Sigmoid colon (tissue), 7 donors: Measurements from ENCODE around the gene NRAP. TPM values are rescaled to one million over a fixed set of nuclear protein-coding genes. Genes with fewer than 3 reads are reported as not detected.

Experiments
- DNase-seq: peaks from one replicate; pipeline ENCODE4 v3.0.0-alpha.2; 2019
- H3K27ac ChIP-seq, 4 donors: fragments of 200-600 bp; sonication (generic); one replicate each; pipeline ENCODE4 v1.5.1; 2016 to 2019; ENCODE audit warnings: mild to moderate bottlenecking in 1 of 4
- H3K27me3 ChIP-seq, 3 donors: fragments of 200-600 bp; sonication (generic); one replicate each; pipeline ENCODE4 v1.5.1; 2019; ENCODE audit warnings: mild to moderate bottlenecking in 1 of 3
- H3K36me3 ChIP-seq, 4 donors: fragments of 200-600 bp; sonication (generic); one replicate each; pipeline ENCODE4 v1.5.1; 2016 to 2019
- H3K4me1 ChIP-seq, 4 donors: fragments of 200-600 bp; sonication (generic); one replicate each; pipeline ENCODE4 v1.5.1; 2017 to 2019
- H3K4me3 ChIP-seq, 4 donors: fragments of 200-600 bp; sonication (generic); one replicate each; pipeline ENCODE4 v1.5.1; 2017 to 2019; ENCODE audit warnings: mild to moderate bottlenecking in 2 of 4, moderate library complexity in 1 of 4
- H3K9me3 ChIP-seq, 4 donors: fragments of 200-600 bp in 3 of 4; sonication (generic) in 3 of 4; one replicate each; pipeline versions ENCODE4 v1.5.1 to v1.6.1; 2013 to 2019
- CTCF ChIP-seq, 4 experiments: fragments of 450-650 bp in 3 of 4; fragments of 200-600 bp in 1 of 4; IDR thresholded peaks; one replicate each; pipeline ENCODE4 v1.5.1; 2016 to 2019; ENCODE audit warnings: antibody characterized with exemption in 4 of 4, mild to moderate bottlenecking in 3 of 4, moderate library complexity in 2 of 4
- EP300 ChIP-seq, 4 donors: sonication (generic); formaldehyde crosslinking; IDR thresholded peaks; one replicate each; pipeline ENCODE4 v1.6.1; 2017; ENCODE audit warnings: antibody characterized with exemption in 4 of 4
- POLR2A ChIP-seq, 2 donors: fragments of 450-650 bp; IDR thresholded peaks; one replicate each; pipeline ENCODE4 v1.6.1; 2016; ENCODE audit warnings: antibody characterized with exemption in 2 of 2, mild to moderate bottlenecking in 2 of 2, moderate library complexity in 2 of 2
- POLR2AphosphoS5 ChIP-seq, 4 donors: sonication (generic); formaldehyde crosslinking; IDR thresholded peaks; one replicate each; pipeline ENCODE4 v1.6.1; 2017; ENCODE audit warnings: antibody characterized with exemption in 4 of 4
- WGBS, 2 donors: extraction: QIAGEN DNeasy Blood & Tissue Kit; methylation state at CpG; one replicate each; pipeline ENCODE4 v1.1.7; 2013; 5-methylcytosine and 5-hydroxymethylcytosine counted together
- intact Hi-C: fragments of 100-400 bp; cut with DNase I; formaldehyde crosslinking; loops from one replicate; pipeline ENCODE4 v1.15.1; 2023
- polyA plus RNA-seq, 3 donors: library from polyadenylated mRNA; stranded (reverse); fragments of 200-250 nt; gene quantifications; one replicate each; pipeline ENCODE4 v1.2.3, GENCODE V29; 2013
- total RNA-seq, 4 donors: library from RNA; depleted of rRNA; stranded (reverse); fragments of >200 nt; gene quantifications; one replicate each; pipeline ENCODE4 v1.1.0, GENCODE V29; 2016
- donor health status: healthy with polysubstance abuse.
- donor health status: Bipolar disorder and iron deficiency.
- donor health status: healthy.

The NRAP gene
- total and polyA plus RNA-seq, 7 donors, result 0.41 to 1.2 (median 0.46) TPM; not detected in 4

- Histone ChIP-seq H3K4me1 (peaks cover 2 to 22% (median 17%) of the 10 kb centered on the region in 4 donors), H3K36me3 (no peaks in the 10 kb centered on the region), H3K27me3 (no peaks in the 10 kb centered on the region), H3K4me3 (peak overlapping the region; percentile 83 to 99 (median 94)), H3K27ac (peak overlapping the region; percentile 96 to 98 (median 96)), H3K9me3 (peaks cover 0 to 4% (median 0%) of the 10 kb centered on the region in 4 donors)
- peak; percentile 73 for DNase-seq
- TF ChIP-seq POLR2A (IDR thresholded peaks at IDR 0.05) (no peak), POLR2AphosphoS5 (IDR thresholded peaks at IDR 0.05) (peak in 1 of 4 donors; percentile 46), EP300 (IDR thresholded peaks at IDR 0.05) (no peak), CTCF (IDR thresholded peaks at IDR 0.05) (no peak)
- 1 to 2% methylated on average over 28 of the region's 28 CpGs for WGBS, 2 donors
- intact Hi-C loops, result loop anchor here (5.0 kb wide), 2 partner anchors 172 to 492 kb away; partner anchors contain the start of genes CCDC186, DCLRE1A and NHLRC2
Measured at GRCh38 chr10:113680190-113681111, 16.6 kb upstream of the NRAP start.

- WGBS, 2 donors, result 0 to 1% methylated on average over 68 of the region's 68 CpGs
- no peaks in the 10 kb centered on the region for H3K36me3 ChIP-seq
- peaks cover 2 to 22% (median 17%) of the 10 kb centered on the region in 4 donors for H3K4me1 ChIP-seq
- H3K4me3 ChIP-seq, result peak within 1 kb of the TSS; percentile 83 to 99 (median 94)
- H3K9me3 ChIP-seq, result peaks cover 0 to 4% (median 0%) of the 10 kb centered on the region in 4 donors
- intact Hi-C loops, result loop anchor here (5.0 kb wide), 2 partner anchors 173 to 493 kb away; partner anchors contain the start of genes CCDC186, DCLRE1A and NHLRC2
- peak; percentile 90 for DNase-seq
- H3K27ac ChIP-seq, result peak within 1 kb of the TSS; percentile 96 to 98 (median 96)
- no peaks in the 10 kb centered on the region for H3K27me3 ChIP-seq
- TF ChIP-seq POLR2AphosphoS5 (IDR thresholded peaks at IDR 0.05) (peak; percentile 43 to 80 (median 62)), EP300 (IDR thresholded peaks at IDR 0.05) (no peak), CTCF (IDR thresholded peaks at IDR 0.05) (no peak), POLR2A (IDR thresholded peaks at IDR 0.05) (peak; percentile 7 to 44)
Measured at GRCh38 chr10:113679463-113680189, 15.8 kb upstream of the NRAP start, which contains the start of gene CASP7. Gene CASP7 (plus strand): TSS chr10:113679912. CDS start chr10:113697494, 17,582 bp downstream.

- DNase-seq, result no peak
- no peaks in the 10 kb centered on the region for H3K36me3 ChIP-seq
- TF ChIP-seq POLR2AphosphoS5 (IDR thresholded peaks at IDR 0.05), result no peak
- no peak for TF ChIP-seq EP300 (IDR thresholded peaks at IDR 0.05)
- no peak for TF ChIP-seq POLR2A (IDR thresholded peaks at IDR 0.05)
- TF ChIP-seq CTCF (IDR thresholded peaks at IDR 0.05), result no peak
- no peaks in the 10 kb centered on the region for H3K4me1 ChIP-seq
- 48 to 53% methylated on average over 5 of the region's 5 CpGs for WGBS, 2 donors
- H3K9me3 ChIP-seq, result peaks cover 0 to 6% (median 0%) of the 10 kb centered on the region in 4 donors
- no peak overlapping the region for H3K4me3 ChIP-seq
- no peaks in the 10 kb centered on the region for H3K27me3 ChIP-seq
- no peak overlapping the region for H3K27ac ChIP-seq
- intact Hi-C loops, result no loop called here
Measured at GRCh38 chr10:113666682-113667252, 2.9 kb upstream of the NRAP start.

GRCh38 chr10:113665806-113666354 is 2.0 kb upstream of the NRAP start:
- intact Hi-C loops, result no loop called here
- TF ChIP-seq POLR2A (IDR thresholded peaks at IDR 0.05) (no peak), POLR2AphosphoS5 (IDR thresholded peaks at IDR 0.05) (no peak), CTCF (IDR thresholded peaks at IDR 0.05) (no peak), EP300 (IDR thresholded peaks at IDR 0.05) (no peak)
- no peaks in the 10 kb centered on the region for H3K36me3 ChIP-seq
- no peaks in the 10 kb centered on the region for H3K4me1 ChIP-seq
- no peak overlapping the region for H3K4me3 ChIP-seq
- H3K27me3 ChIP-seq, result no peaks in the 10 kb centered on the region
- 66 to 78% methylated on average over 6 of the region's 6 CpGs for WGBS, 2 donors
- peaks cover 0 to 6% (median 0%) of the 10 kb centered on the region in 4 donors for H3K9me3 ChIP-seq
- no peak for DNase-seq
- H3K27ac ChIP-seq, result no peak overlapping the region
